Measurements from ENCODE around the gene MIB2. TPM values are rescaled to one million over a fixed set of nuclear protein-coding genes. Genes with fewer than 3 reads are reported as not detected.

The MIB2 gene
- total and polyA plus RNA-seq, 2 donors (not counting 1 experiment from before 2014, with no cell fraction given), result 7.1 to 74.3 TPM

GRCh38 chr1:1583347-1584010, 31.8 kb upstream of the MIB2 start:
- TF ChIP-seq, protein P1, sequence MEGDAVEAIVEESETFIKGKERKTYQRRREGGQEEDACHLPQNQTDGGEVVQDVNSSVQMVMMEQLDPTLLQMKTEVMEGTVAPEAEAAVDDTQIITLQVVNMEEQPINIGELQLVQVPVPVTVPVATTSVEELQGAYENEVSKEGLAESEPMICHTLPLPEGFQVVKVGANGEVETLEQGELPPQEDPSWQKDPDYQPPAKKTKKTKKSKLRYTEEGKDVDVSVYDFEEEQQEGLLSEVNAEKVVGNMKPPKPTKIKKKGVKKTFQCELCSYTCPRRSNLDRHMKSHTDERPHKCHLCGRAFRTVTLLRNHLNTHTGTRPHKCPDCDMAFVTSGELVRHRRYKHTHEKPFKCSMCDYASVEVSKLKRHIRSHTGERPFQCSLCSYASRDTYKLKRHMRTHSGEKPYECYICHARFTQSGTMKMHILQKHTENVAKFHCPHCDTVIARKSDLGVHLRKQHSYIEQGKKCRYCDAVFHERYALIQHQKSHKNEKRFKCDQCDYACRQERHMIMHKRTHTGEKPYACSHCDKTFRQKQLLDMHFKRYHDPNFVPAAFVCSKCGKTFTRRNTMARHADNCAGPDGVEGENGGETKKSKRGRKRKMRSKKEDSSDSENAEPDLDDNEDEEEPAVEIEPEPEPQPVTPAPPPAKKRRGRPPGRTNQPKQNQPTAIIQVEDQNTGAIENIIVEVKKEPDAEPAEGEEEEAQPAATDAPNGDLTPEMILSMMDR (conservative IDR thresholded peaks at IDR 0.05 in 1 of 2, IDR thresholded peaks at IDR 0.05 in 1 of 2; ENCODE audit: low read depth in 1 of 2, low read length in 2 of 2), result no peak
- TF ChIP-seq EZH2 (IDR thresholded peaks at IDR 0.05; ENCODE audit: low read length, missing control alignments), result no peak
- Histone ChIP-seq H2AFZ (ENCODE audit: low read length) (no peak overlapping the region), H3K9me3 (ENCODE audit: control insufficient read depth, insufficient read depth, low read depth, low read length) (no peaks in the 10 kb centered on the region), H4K20me1 (ENCODE audit: control insufficient read depth, extremely low read depth, insufficient read depth, low read length) (no peaks in the 10 kb centered on the region), H3K4me3 (replicated peaks in 1 of 4; ENCODE audit: control extremely low read depth in 1 of 4, insufficient read depth in 1 of 4, low read depth in 3 of 4, low read length in 4 of 4) (no peak overlapping the region), H3K4me1 (ENCODE audit: control insufficient read depth, extremely low read depth, insufficient read depth, low read length) (no peaks in the 10 kb centered on the region), H3K79me2 (ENCODE audit: control insufficient read depth, insufficient read depth, low read length) (no peaks in the 10 kb centered on the region), H3K4me2 (ENCODE audit: extremely low read depth, insufficient read depth, low read length) (no peak overlapping the region), H3K36me3 (ENCODE audit: control insufficient read depth, insufficient read depth, low read length) (no peaks in the 10 kb centered on the region), H3K27ac (ENCODE audit: insufficient read depth, low read length) (no peak overlapping the region), H3K9ac (ENCODE audit: insufficient read depth, low read length) (no peak overlapping the region), H3K27me3 (ENCODE audit: control insufficient read depth, insufficient read depth, low read length) (peaks cover 6% of the 10 kb centered on the region)
- no peak for DNase-seq (ENCODE audit: low read depth in 2 of 2)

DNA sequence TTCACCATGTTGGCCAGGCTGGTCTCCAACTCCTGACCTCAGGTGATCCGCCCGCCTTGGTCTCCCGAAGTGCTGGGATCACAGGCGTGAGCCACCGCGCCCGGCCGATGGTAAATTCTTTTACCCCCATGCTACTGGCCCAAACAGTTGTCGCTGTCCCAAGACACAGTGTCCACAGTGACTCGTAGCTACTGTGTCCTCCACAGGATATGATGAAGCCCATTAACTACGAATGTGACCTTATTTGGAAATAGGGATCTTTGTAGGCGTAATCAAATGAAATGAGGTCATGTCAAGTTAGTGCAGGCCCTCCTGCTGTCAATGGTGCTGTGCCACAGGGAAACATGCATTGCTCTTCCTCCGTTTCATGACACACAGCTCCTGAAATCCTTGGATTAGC, 23.8 kb upstream of the MIB2 start:
- Histone ChIP-seq H3K4me1 (ENCODE audit: control insufficient read depth, extremely low read depth, insufficient read depth, low read length) (no peaks in the 10 kb centered on the region), H3K27me3 (ENCODE audit: control insufficient read depth, insufficient read depth, low read length) (peaks cover 6% of the 10 kb centered on the region), H3K36me3 (ENCODE audit: control insufficient read depth, insufficient read depth, low read length) (no peaks in the 10 kb centered on the region), H3K4me2 (ENCODE audit: extremely low read depth, insufficient read depth, low read length) (no peak overlapping the region), H3K4me3 (replicated peaks in 1 of 4; ENCODE audit: control extremely low read depth in 1 of 4, insufficient read depth in 1 of 4, low read depth in 3 of 4, low read length in 4 of 4) (no peak overlapping the region), H2AFZ (ENCODE audit: low read length) (no peak overlapping the region), H4K20me1 (ENCODE audit: control insufficient read depth, extremely low read depth, insufficient read depth, low read length) (no peaks in the 10 kb centered on the region), H3K79me2 (ENCODE audit: control insufficient read depth, insufficient read depth, low read length) (no peaks in the 10 kb centered on the region), H3K9me3 (ENCODE audit: control insufficient read depth, insufficient read depth, low read depth, low read length) (no peaks in the 10 kb centered on the region), H3K9ac (ENCODE audit: insufficient read depth, low read length) (no peak overlapping the region), H3K27ac (ENCODE audit: insufficient read depth, low read length) (no peak overlapping the region)
- TF ChIP-seq, protein P1 (conservative IDR thresholded peaks at IDR 0.05 in 1 of 2, IDR thresholded peaks at IDR 0.05 in 1 of 2; ENCODE audit: low read depth in 1 of 2, low read length in 2 of 2), result no peak
- TF ChIP-seq EZH2 (IDR thresholded peaks at IDR 0.05; ENCODE audit: low read length, missing control alignments), result no peak
- DNase-seq (ENCODE audit: low read depth in 2 of 2), result no peak

GRCh38 chr1:1593834-1594601, 21.3 kb upstream of the MIB2 start:
- Histone ChIP-seq H3K79me2 (ENCODE audit: control insufficient read depth, insufficient read depth, low read length) (no peaks in the 10 kb centered on the region), H4K20me1 (ENCODE audit: control insufficient read depth, extremely low read depth, insufficient read depth, low read length) (no peaks in the 10 kb centered on the region), H3K4me1 (ENCODE audit: control insufficient read depth, extremely low read depth, insufficient read depth, low read length) (peaks cover 2% of the 10 kb centered on the region), H2AFZ (ENCODE audit: low read length) (no peak overlapping the region), H3K4me2 (ENCODE audit: extremely low read depth, insufficient read depth, low read length) (no peak overlapping the region), H3K4me3 (replicated peaks in 1 of 4; ENCODE audit: control extremely low read depth in 1 of 4, insufficient read depth in 1 of 4, low read depth in 3 of 4, low read length in 4 of 4) (no peak overlapping the region), H3K9ac (ENCODE audit: insufficient read depth, low read length) (no peak overlapping the region), H3K9me3 (ENCODE audit: control insufficient read depth, insufficient read depth, low read depth, low read length) (no peaks in the 10 kb centered on the region), H3K27me3 (ENCODE audit: control insufficient read depth, insufficient read depth, low read length) (peaks cover 8% of the 10 kb centered on the region), H3K27ac (ENCODE audit: insufficient read depth, low read length) (no peak overlapping the region), H3K36me3 (ENCODE audit: control insufficient read depth, insufficient read depth, low read length) (no peaks in the 10 kb centered on the region)
- no peak for TF ChIP-seq EZH2 (IDR thresholded peaks at IDR 0.05; ENCODE audit: low read length, missing control alignments)
- no peak for DNase-seq (ENCODE audit: low read depth in 2 of 2)
